Measurements from ENCODE around the gene LSM11. TPM values are rescaled to one million over a fixed set of nuclear protein-coding genes. Genes with fewer than 3 reads are reported as not detected.

LSM11 gene
- total and polyA plus RNA-seq, 2 donors (not counting 1 experiment from before 2014, with no cell fraction given) = 1.00 to 4.2 TPM

- Histone ChIP-seq H3K9ac (ENCODE audit: low read length) (no peak overlapping the region), H3K9me3 (ENCODE audit: control extremely low read depth in 1 of 3, control insufficient read depth in 2 of 3, insufficient read depth in 1 of 3, low read length in 2 of 3) (no peaks in the 10 kb centered on the region), H4K20me1 (ENCODE audit: control insufficient read depth, insufficient read depth, low read length, poor library complexity, severe bottlenecking) (no peaks in the 10 kb centered on the region), H3K4me3 (ENCODE audit: control extremely low read depth in 1 of 5, extremely low read depth in 1 of 5, insufficient read depth in 1 of 5, low read depth in 2 of 5, low read length in 4 of 5) (no peak overlapping the region), H3K36me3 (replicated peaks in 1 of 2; ENCODE audit: control extremely low read depth in 1 of 2, control insufficient read depth in 1 of 2, extremely low read depth in 1 of 2, insufficient read depth in 2 of 2, low read length in 1 of 2) (peaks cover 2 to 37% of the 10 kb centered on the region in 2 experiments), H3K4me2 (replicated peaks; ENCODE audit: low read depth, low read length, poor library complexity, severe bottlenecking) (no peak overlapping the region), H3K79me2 (ENCODE audit: control insufficient read depth, insufficient read depth, low read length) (no peaks in the 10 kb centered on the region), H3K27me3 (replicated peaks in 1 of 4; ENCODE audit: control extremely low read depth in 1 of 4, control insufficient read depth in 3 of 4, insufficient read depth in 4 of 4, low read length in 3 of 4) (no peaks in the 10 kb centered on the region), H3K4me1 (ENCODE audit: control insufficient read depth in 2 of 2, insufficient read depth in 2 of 2, low read length in 2 of 2) (no peaks in the 10 kb centered on the region), H3K27ac (ENCODE audit: low read length in 2 of 2) (no peak overlapping the region), H2AFZ (ENCODE audit: insufficient read depth, low read depth, low read length, poor library complexity, severe bottlenecking) (no peak overlapping the region)
- ChIA-PET POLR2A (no interaction called here), CTCF (no interaction called here)
- DNase-seq (no peak), ATAC-seq (ENCODE audit: low read depth) (no peak)
- no peak overlapping the region for H3K27ac Mint-ChIP-seq
- no peaks in the 10 kb centered on the region for H3K9me3 Mint-ChIP-seq (ENCODE audit: insufficient read depth)
- no peaks in the 10 kb centered on the region for H3K4me1 Mint-ChIP-seq
- H3K4me3 Mint-ChIP-seq = no peak overlapping the region
- no peak for TF ChIP-seq EZH2 (IDR thresholded peaks at IDR 0.05; ENCODE audit: borderline replicate concordance, insufficient read depth, low read depth, low read length, poor library complexity, severe bottlenecking)
- TF ChIP-seq CTCF (IDR thresholded peaks at IDR 0.05) = no peak
- H3K27me3 Mint-ChIP-seq = no peaks in the 10 kb centered on the region
- 100% methylated on average over 1 of the region's 3 CpGs for WGBS (ENCODE audit: insufficient coverage)
- intact Hi-C loops (cut with micrococcal nuclease) = no loop called here
These were observed 42.3 kb downstream of the LSM11 start for GRCh38 chr5:157785801-157786200.

- H3K9me3 ChIP-seq (ENCODE audit: control extremely low read depth in 1 of 3, control insufficient read depth in 2 of 3, insufficient read depth in 1 of 3, low read length in 2 of 3) = no peaks in the 10 kb centered on the region
- no peak overlapping the region for H3K4me3 Mint-ChIP-seq
These were observed 49.8 kb downstream of the LSM11 start for GRCh38 chr5:157793301-157793700.

More at GRCh38 chr5:157793301-157793700, 49.8 kb downstream of the LSM11 start:
- no peak for TF ChIP-seq CTCF (IDR thresholded peaks at IDR 0.05)
- no peak for TF ChIP-seq EZH2 (IDR thresholded peaks at IDR 0.05; ENCODE audit: borderline replicate concordance, insufficient read depth, low read depth, low read length, poor library complexity, severe bottlenecking)
- Histone ChIP-seq H3K4me2 (replicated peaks; ENCODE audit: low read depth, low read length, poor library complexity, severe bottlenecking) (no peak overlapping the region), H3K27ac (ENCODE audit: low read length in 2 of 2) (no peak overlapping the region), H3K4me1 (ENCODE audit: control insufficient read depth in 2 of 2, insufficient read depth in 2 of 2, low read length in 2 of 2) (no peaks in the 10 kb centered on the region), H3K79me2 (ENCODE audit: control insufficient read depth, insufficient read depth, low read length) (no peaks in the 10 kb centered on the region), H4K20me1 (ENCODE audit: control insufficient read depth, insufficient read depth, low read length, poor library complexity, severe bottlenecking) (no peaks in the 10 kb centered on the region), H3K9ac (ENCODE audit: low read length) (no peak overlapping the region), H3K4me3 (ENCODE audit: control extremely low read depth in 1 of 5, extremely low read depth in 1 of 5, insufficient read depth in 1 of 5, low read depth in 2 of 5, low read length in 4 of 5) (no peak overlapping the region), H3K36me3 (replicated peaks in 1 of 2; ENCODE audit: control extremely low read depth in 1 of 2, control insufficient read depth in 1 of 2, extremely low read depth in 1 of 2, insufficient read depth in 2 of 2, low read length in 1 of 2) (peaks cover 7 to 37% of the 10 kb centered on the region in 2 experiments), H3K27me3 (replicated peaks in 1 of 4; ENCODE audit: control extremely low read depth in 1 of 4, control insufficient read depth in 3 of 4, insufficient read depth in 4 of 4, low read length in 3 of 4) (no peaks in the 10 kb centered on the region), H2AFZ (ENCODE audit: insufficient read depth, low read depth, low read length, poor library complexity, severe bottlenecking) (no peak overlapping the region)
- POLR2A ChIA-PET = no interaction called here
- no peaks in the 10 kb centered on the region for H3K27me3 Mint-ChIP-seq
- intact Hi-C loops (cut with micrococcal nuclease) = no loop called here
- H3K4me1 Mint-ChIP-seq = no peaks in the 10 kb centered on the region
- no CpG with 5 or more reads among the region's 4 CpGs for WGBS (ENCODE audit: insufficient coverage)
- no peak for DNase-seq
- H3K9me3 Mint-ChIP-seq (ENCODE audit: insufficient read depth) = no peaks in the 10 kb centered on the region
- no peak for ATAC-seq (ENCODE audit: low read depth)
- CTCF ChIA-PET = interaction anchor here (0.6 to 1.0 kb wide), 2 partner anchors 156 to 438 kb away, joined by 3 read pairs; no protein-coding TSS in a partner anchor
- no peak overlapping the region for H3K27ac Mint-ChIP-seq

All from B cell (primary cell).